GM10248 (cell line): ENCODE results near the gene STUB1.

Source experiments
- CTCF ChIA-PET: fragments of 300-600 bp; sonication (Branson Sonifier 250); formaldehyde crosslinking; extraction: SDS; loops from one replicate; lab custom pipeline; 2021; ENCODE audit warnings: antibody characterized with exemption; lab: Yijun Ruan, JAX
- POLR2A ChIA-PET: fragments of 350-650 bp; sonication (Branson Sonifier 250); formaldehyde crosslinking; extraction: SDS; loops from one replicate; lab custom pipeline; 2020; ENCODE audit warnings: antibody characterized with exemption; lab: Yijun Ruan, JAX
- DNase-seq: peaks from one replicate; pipeline ENCODE4 v3.0.0; 2012; ENCODE audit errors: extremely low spot score
- CTCF ChIP-seq: IDR thresholded peaks from 2 replicates; pipeline ENCODE4 v1.5.1; 2012; ENCODE audit warnings: mild to moderate bottlenecking, low read depth; ENCODE audit errors: extremely low read depth, missing control alignments, control extremely low read depth

The STUB1 gene

GRCh38 chr16:668519-669171, 11.6 kb upstream of the STUB1 start:
- CTCF ChIA-PET = interaction anchor here (1.3 to 5.5 kb wide), 4 partner anchors 10 to 18 kb away, joined by 3 to 28 read pairs (median 8); partner anchors contain the start of genes STUB1 and WDR90
- POLR2A ChIA-PET = interaction anchor here (1.0 kb wide), 1 partner anchor 11 kb away, joined by 3 read pairs; no protein-coding TSS in a partner anchor
- TF ChIP-seq CTCF = no peak
- DNase-seq = no peak

GRCh38 chr16:669666-670065, 10.5 kb upstream of the STUB1 start:
- no peak for DNase-seq
- TF ChIP-seq CTCF = no peak
- ChIA-PET POLR2A (no interaction called here), CTCF (interaction anchor here (2.0 to 5.5 kb wide), 2 partner anchors 10 to 22 kb away, joined by 5 to 28 read pairs; partner anchors contain the start of gene STUB1)

- POLR2A ChIA-PET = interaction anchor here (0.6 kb wide), 1 partner anchor 1107 kb away, joined by 3 read pairs; no protein-coding TSS in a partner anchor
These were observed 9.5 kb upstream of the STUB1 start for GRCh38 chr16:670485-671352.

GRCh38 chr16:671353-672131, 8.7 kb upstream of the STUB1 start:
- no peak for TF ChIP-seq CTCF
- ChIA-PET POLR2A (interaction anchor here (0.6 kb wide), 2 partner anchors 42 to 1106 kb away, joined by 3 to 6 read pairs; no protein-coding TSS in a partner anchor), CTCF (no interaction called here)
- no peak for DNase-seq

More at GRCh38 chr16:670485-671352, 9.5 kb upstream of the STUB1 start:
- CTCF ChIA-PET = interaction anchor here (2.0 to 5.5 kb wide), 2 partner anchors 9 to 23 kb away, joined by 5 to 28 read pairs; partner anchors contain the start of gene STUB1
- no peak for DNase-seq
- no peak for TF ChIP-seq CTCF

GRCh38 chr16:672371-672770, 7.8 kb upstream of the STUB1 start:
- ChIA-PET POLR2A (interaction anchor here (0.6 kb wide), 1 partner anchor 43 kb away, joined by 6 read pairs; no protein-coding TSS in a partner anchor), CTCF (no interaction called here)
- TF ChIP-seq CTCF = no peak
- DNase-seq = no peak
